Smooth muscle cell (in vitro differentiated cells): Measurements from ENCODE around the gene CPA5. TPM values are rescaled to one million over a fixed set of nuclear protein-coding genes. Genes with fewer than 3 reads are reported as not detected.
"Not testable (repeated sequence)": the region's sequence is repeated elsewhere in the genome, so short reads cannot be mapped to it uniquely, and the experiment has no call there.

Source experiments
- DNase-seq: peaks from one replicate; lab custom pipeline; 2025; ENCODE audit not compliant: unreplicated experiment; lab: John Stamatoyannopoulos, UW
- H2AFZ ChIP-seq: fragments of 200-600 bp; sonication (generic); 2 replicates; pipeline ENCODE4 v1.6.0; 2016; ENCODE audit warnings: antibody characterized with exemption, low read depth, mild to moderate bottlenecking
- H3F3A ChIP-seq: fragments of 200-600 bp; sonication (generic); 2 replicates; pipeline ENCODE4 v1.6.0; 2017; ENCODE audit warnings: antibody characterized with exemption, low read depth
- H3K27ac ChIP-seq: fragments of 200-600 bp; sonication (generic); 2 replicates; pipeline ENCODE4 v1.5.1; 2016; ENCODE audit warnings: low read depth, mild to moderate bottlenecking
- H3K27me3 ChIP-seq: fragments of 200-600 bp; sonication (generic); 2 replicates; pipeline ENCODE4 v1.6.1; 2016; ENCODE audit warnings: low read depth, mild to moderate bottlenecking
- H3K36me3 ChIP-seq: fragments of 200-600 bp; sonication (generic); 2 replicates; pipeline ENCODE4 v1.5.1; 2016; ENCODE audit warnings: low read depth
- H3K4me1 ChIP-seq: fragments of 200-600 bp; sonication (generic); 2 replicates; pipeline ENCODE4 v1.5.1; 2016; ENCODE audit warnings: low read depth
- H3K4me2 ChIP-seq: fragments of 200-600 bp; sonication (generic); 2 replicates; pipeline ENCODE4 v1.6.0; 2016; ENCODE audit warnings: mild to moderate bottlenecking
- H3K4me3 ChIP-seq: fragments of 200-600 bp; sonication (generic); 2 replicates; pipeline ENCODE4 v1.5.1; 2016; ENCODE audit warnings: mild to moderate bottlenecking
- H3K79me2 ChIP-seq: fragments of 200-600 bp; sonication (generic); 2 replicates; pipeline ENCODE4 v1.6.0; 2016; ENCODE audit warnings: low read depth, mild to moderate bottlenecking
- H3K9ac ChIP-seq: fragments of 200-600 bp; sonication (generic); 2 replicates; pipeline ENCODE4 v1.6.0; 2016; ENCODE audit warnings: low read depth
- H3K9me3 ChIP-seq: fragments of 200-600 bp; sonication (generic); replicated peaks from 2 replicates; pipeline ENCODE4 v1.5.1; 2016; ENCODE audit warnings: low read depth
- H4K20me1 ChIP-seq: fragments of 200-600 bp; sonication (generic); 2 replicates; pipeline ENCODE4 v1.6.0; 2016; ENCODE audit warnings: low read depth
- CTCF ChIP-seq: fragments of 200-600 bp; sonication (generic); IDR thresholded peaks from 2 replicates; pipeline ENCODE4 v1.5.1; 2017; ENCODE audit warnings: borderline replicate concordance, mild to moderate bottlenecking, antibody characterized with exemption; ENCODE audit not compliant: insufficient read depth, poor library complexity, severe bottlenecking
- WGBS: methylation state at CpG from one replicate; pipeline ENCODE4 v1.1.7; 2016; ENCODE audit warnings: low lambda C conversion rate; 5-methylcytosine and 5-hydroxymethylcytosine counted together
- polyA plus RNA-seq: library from polyadenylated mRNA; unstranded; fragments of >200 nt; fragmentation: Nextera tagmentation; extraction: Ambion mirVana; gene quantifications from 2 replicates; pipeline ENCODE4 v1.2.1, GENCODE V29; 2016
- total RNA-seq: library from RNA; depleted of rRNA; stranded (reverse); fragments of >200 nt; gene quantifications from 2 replicates; pipeline ENCODE4 v1.2.3, GENCODE V29; 2014

Gene CPA5
- total and polyA plus RNA-seq, 2 experiments from 2014 or later = not detected

- no peaks in the 10 kb centered on the region for H3K79me2 ChIP-seq
- no peaks in the 10 kb centered on the region for H4K20me1 ChIP-seq
- no peak overlapping the region for H2AFZ ChIP-seq
- no peaks in the 10 kb centered on the region for H3K27me3 ChIP-seq
- H3K4me3 ChIP-seq = no peak overlapping the region
- no peak for DNase-seq
- no peaks in the 10 kb centered on the region for H3K36me3 ChIP-seq
- no peak for TF ChIP-seq CTCF
- H3K9me3 ChIP-seq = no peaks in the 10 kb centered on the region
- no peaks in the 10 kb centered on the region for H3K4me1 ChIP-seq
- H3F3A ChIP-seq = no peaks in the 10 kb centered on the region
- no peak overlapping the region for H3K27ac ChIP-seq
- H3K4me2 ChIP-seq = no peak overlapping the region
- WGBS = 88% methylated on average over 21 of the region's 21 CpGs
- H3K9ac ChIP-seq = no peak overlapping the region
These were observed 39.1 kb upstream of the CPA5 start for GRCh38 chr7:130305433-130306042.

GRCh38 chr7:130309986-130310385 is 34.6 kb upstream of the CPA5 start:
- H3K79me2 ChIP-seq = no peaks in the 10 kb centered on the region
- H3F3A ChIP-seq = no peaks in the 10 kb centered on the region
- no peak overlapping the region for H3K4me3 ChIP-seq
- H2AFZ ChIP-seq = no peak overlapping the region
- no peak overlapping the region for H3K9ac ChIP-seq
- no peak overlapping the region for H3K4me2 ChIP-seq
- H4K20me1 ChIP-seq = no peaks in the 10 kb centered on the region
- no peak for TF ChIP-seq CTCF
- WGBS = 96% methylated on average over 6 of the region's 6 CpGs
- no peaks in the 10 kb centered on the region for H3K36me3 ChIP-seq
- no peaks in the 10 kb centered on the region for H3K9me3 ChIP-seq
- no peaks in the 10 kb centered on the region for H3K27me3 ChIP-seq
- no peak for DNase-seq
- H3K27ac ChIP-seq = no peak overlapping the region
- no peaks in the 10 kb centered on the region for H3K4me1 ChIP-seq

GRCh38 chr7:130314305-130314704 is 30.3 kb upstream of the CPA5 start:
- Histone ChIP-seq H3K79me2 (no peaks in the 10 kb centered on the region), H3K36me3 (no peaks in the 10 kb centered on the region), H3K9me3 (no peaks in the 10 kb centered on the region), H3K9ac (no peak overlapping the region), H3K4me1 (no peaks in the 10 kb centered on the region), H3K27me3 (no peaks in the 10 kb centered on the region), H3K27ac (no peak overlapping the region), H3K4me2 (no peak overlapping the region), H2AFZ (no peak overlapping the region), H4K20me1 (no peaks in the 10 kb centered on the region), H3F3A (no peaks in the 10 kb centered on the region), H3K4me3 (no peak overlapping the region)
- 90% methylated on average over 6 of the region's 6 CpGs for WGBS
- no peak for DNase-seq
- no peak for TF ChIP-seq CTCF

- H3K36me3 ChIP-seq = no peaks in the 10 kb centered on the region
- no peak overlapping the region for H2AFZ ChIP-seq
- no peak for DNase-seq
- no peaks in the 10 kb centered on the region for H4K20me1 ChIP-seq
- no peak overlapping the region for H3K9ac ChIP-seq
- no peaks in the 10 kb centered on the region for H3K9me3 ChIP-seq
- H3F3A ChIP-seq = peaks cover 10% of the 10 kb centered on the region
- no peak overlapping the region for H3K4me3 ChIP-seq
- no peak for TF ChIP-seq CTCF
- no peak overlapping the region for H3K4me2 ChIP-seq
- no peaks in the 10 kb centered on the region for H3K79me2 ChIP-seq
- H3K27me3 ChIP-seq = no peaks in the 10 kb centered on the region
- H3K4me1 ChIP-seq = no peaks in the 10 kb centered on the region
- WGBS = 100% methylated on average over 1 of the region's 1 CpG
- no peak overlapping the region for H3K27ac ChIP-seq
These were observed 25.1 kb upstream of the CPA5 start for GRCh38 chr7:130319541-130319940.

- not testable (repeated sequence) for H3K27me3 ChIP-seq, H3K9ac ChIP-seq, DNase-seq, H3F3A ChIP-seq, H3K9me3 ChIP-seq, H3K36me3 ChIP-seq, H3K4me1 ChIP-seq, H4K20me1 ChIP-seq, H3K79me2 ChIP-seq, H2AFZ ChIP-seq, H3K4me3 ChIP-seq, H3K4me2 ChIP-seq
- 86% methylated on average over 3 of the region's 3 CpGs for WGBS
- peak overlapping the region; percentile 17 for H3K27ac ChIP-seq
These were observed 22.9 kb upstream of the CPA5 start for GRCh38 chr7:130321542-130322229.
